H9 (cell line): ENCODE data around the gene TGFA. TPM values are rescaled to one million over a fixed set of nuclear protein-coding genes. Genes with fewer than 3 reads are reported as not detected.

Experiments
- DNase-seq: peaks from one replicate; pipeline ENCODE4 v3.0.0-alpha.2; 2017
- H2AFZ ChIP-seq: one replicate; pipeline ENCODE4 v1.6.1; 2013; ENCODE audit warnings: mild to moderate bottlenecking, low read length, control low read depth, moderate library complexity
- H2AK5ac ChIP-seq: 2 replicates; pipeline ENCODE4 v1.6.1; 2013; ENCODE audit warnings: low read length, control low read depth, mixed read lengths; ENCODE audit not compliant: insufficient read length
- H2BK120ac ChIP-seq: one replicate; pipeline ENCODE4 v1.6.1; 2013; ENCODE audit warnings: low read depth, mild to moderate bottlenecking, low read length, control low read depth, inconsistent platforms; ENCODE audit not compliant: poor library complexity, severe bottlenecking
- H2BK12ac ChIP-seq: 2 replicates; pipeline ENCODE4 v1.6.1; 2013; ENCODE audit warnings: low read length, control low read depth, mixed read lengths, low read depth; ENCODE audit not compliant: insufficient read length
- H2BK15ac ChIP-seq: 2 replicates; pipeline ENCODE4 v1.6.1; 2013; ENCODE audit warnings: low read depth, low read length, control low read depth
- H2BK20ac ChIP-seq: one replicate; pipeline ENCODE4 v1.6.1; 2013; ENCODE audit warnings: low read depth, mild to moderate bottlenecking, low read length, control low read depth, inconsistent platforms; ENCODE audit not compliant: poor library complexity, severe bottlenecking
- H2BK5ac ChIP-seq: 2 replicates; pipeline ENCODE4 v1.6.1; 2013; ENCODE audit warnings: low read length, control low read depth, mixed read lengths; ENCODE audit not compliant: insufficient read length
- H3K14ac ChIP-seq: 2 replicates; pipeline ENCODE4 v1.6.1; 2013; ENCODE audit warnings: low read length, control low read depth; ENCODE audit not compliant: insufficient read depth
- H3K18ac ChIP-seq: 2 replicates; pipeline ENCODE4 v1.6.1; 2013; ENCODE audit warnings: low read depth, mild to moderate bottlenecking, mixed read lengths, low read length, control low read depth; ENCODE audit not compliant: insufficient read length
- H3K23ac ChIP-seq: 2 replicates; pipeline ENCODE4 v1.6.1; 2013; ENCODE audit warnings: low read length, control low read depth, mixed read lengths, low read depth; ENCODE audit not compliant: insufficient read length
- H3K23me2 ChIP-seq: 2 replicates; pipeline ENCODE4 v1.6.1; 2013; ENCODE audit warnings: low read depth, mild to moderate bottlenecking, mixed read lengths, low read length, control low read depth; ENCODE audit not compliant: insufficient read length, poor library complexity, severe bottlenecking
- H3K27ac ChIP-seq: 2 replicates; pipeline ENCODE4 v1.5.1; 2013; ENCODE audit warnings: low read length, control low read depth, mixed read lengths, low read depth; ENCODE audit not compliant: insufficient read length
- H3K27me3 ChIP-seq: 2 replicates; pipeline ENCODE4 v1.6.1; 2013; ENCODE audit warnings: low read length, control low read depth, inconsistent platforms; ENCODE audit not compliant: insufficient read depth
- H3K4ac ChIP-seq: 2 replicates; pipeline ENCODE4 v1.6.1; 2013; ENCODE audit warnings: low read depth, mild to moderate bottlenecking, control low read depth, inconsistent platforms, low read length, moderate library complexity
- H3K4me1 ChIP-seq: 2 replicates; pipeline ENCODE4 v1.6.1; 2013; ENCODE audit warnings: low read length, control low read depth, inconsistent platforms; ENCODE audit not compliant: insufficient read depth
- H3K4me2 ChIP-seq: 2 replicates; pipeline ENCODE4 v1.6.1; 2013; ENCODE audit warnings: low read length, control low read depth, mixed read lengths; ENCODE audit not compliant: insufficient read length, insufficient read depth
- H3K56ac ChIP-seq: 2 replicates; pipeline ENCODE4 v1.6.1; 2013; ENCODE audit warnings: low read depth, mild to moderate bottlenecking, mixed read lengths, low read length, control low read depth; ENCODE audit not compliant: insufficient read length
- H3K79me1 ChIP-seq: 2 replicates; pipeline ENCODE4 v1.6.1; 2013; ENCODE audit warnings: low read depth, mild to moderate bottlenecking, moderate library complexity, low read length, control low read depth, inconsistent platforms; ENCODE audit not compliant: insufficient read depth, poor library complexity, severe bottlenecking
- H3K79me2 ChIP-seq: 2 replicates; pipeline ENCODE4 v1.6.1; 2013; ENCODE audit warnings: low read length, control low read depth, inconsistent platforms; ENCODE audit not compliant: insufficient read depth
- H3K9ac ChIP-seq: 2 replicates; pipeline ENCODE4 v1.6.1; 2013; ENCODE audit warnings: low read length, control low read depth, mixed read lengths; ENCODE audit not compliant: insufficient read length; ENCODE audit errors: extremely low read depth
- H3K9me3 ChIP-seq: one replicate; pipeline ENCODE4 v1.6.1; 2013; ENCODE audit warnings: low read depth, low read length, inconsistent platforms; ENCODE audit not compliant: control insufficient read depth
- H3T11ph ChIP-seq: one replicate; pipeline ENCODE4 v1.6.1; 2013; ENCODE audit warnings: mild to moderate bottlenecking, low read length, control low read depth, inconsistent platforms
- H4K20me1 ChIP-seq: one replicate; pipeline ENCODE4 v1.6.1; 2013; ENCODE audit not compliant: control insufficient read depth, insufficient read length, insufficient read depth
- H4K5ac ChIP-seq: 2 replicates; pipeline ENCODE4 v1.6.1; 2013; ENCODE audit warnings: low read depth, mild to moderate bottlenecking, mixed read lengths, low read length, control low read depth; ENCODE audit not compliant: insufficient read length
- H4K8ac ChIP-seq: replicated peaks from 2 replicates; pipeline ENCODE4 v1.6.1; 2013; ENCODE audit warnings: low read length, control low read depth, mixed read lengths, low read depth; ENCODE audit not compliant: insufficient read length
- H4K91ac ChIP-seq: 2 replicates; pipeline ENCODE4 v1.6.1; 2013; ENCODE audit warnings: low read depth, mild to moderate bottlenecking, moderate library complexity, mixed read lengths, low read length, control low read depth; ENCODE audit not compliant: insufficient read length
- H3K27ac Mint-ChIP-seq, 3 experiments: 2 replicates in 2 of 3; 3 replicates in 1 of 3; pipeline ENCODE4 v1.8.0; 2020 to 2021; ENCODE audit warnings: mixed read lengths in 3 of 3, mild to moderate bottlenecking in 1 of 3, moderate library complexity in 1 of 3
- H3K27me3 Mint-ChIP-seq: 2 replicates; pipeline ENCODE4 v1.8.0; 2021; ENCODE audit warnings: low read depth, mild to moderate bottlenecking, moderate library complexity, mixed read lengths
- H3K36me3 Mint-ChIP-seq, 3 experiments: 2 replicates in 2 of 3; 3 replicates in 1 of 3; pipeline ENCODE4 v1.8.0; 2020 to 2021; ENCODE audit warnings: low read depth in 3 of 3, mixed read lengths in 3 of 3; ENCODE audit not compliant: insufficient read depth in 1 of 3
- H3K4me1 Mint-ChIP-seq, 2 experiments: 2 replicates each; pipeline ENCODE4 v1.8.0; 2020; ENCODE audit warnings: mixed read lengths in 2 of 2
- H3K4me3 Mint-ChIP-seq, 2 experiments: 2 replicates in 1 of 2; 3 replicates in 1 of 2; pipeline ENCODE4 v1.8.0; 2020 to 2021; ENCODE audit warnings: mild to moderate bottlenecking in 2 of 2, mixed read lengths in 2 of 2, moderate library complexity in 1 of 2
- H3K9me3 Mint-ChIP-seq, 2 experiments: 2 replicates in 1 of 2; 3 replicates in 1 of 2; pipeline ENCODE4 v1.8.0; 2020; ENCODE audit warnings: mild to moderate bottlenecking in 2 of 2, mixed read lengths in 2 of 2, moderate library complexity in 1 of 2
- WGBS: extraction: QIAGEN DNeasy Blood & Tissue Kit; methylation state at CpG from one replicate; pipeline ENCODE4 v1.1.7; 2013; ENCODE audit warnings: missing lambda C conversion rate, low lambda C conversion rate, mixed read lengths; ENCODE audit not compliant: insufficient read length; ENCODE audit errors: extremely low coverage; 5-methylcytosine and 5-hydroxymethylcytosine counted together
- total RNA-seq: library from RNA; stranded (reverse); gene quantifications from 2 replicates; pipeline ENCODE4 v1.2.1, GENCODE V29; 2021
- TF ChIP-seq, protein P1 (sequence below): fragments of 200-600 bp; sonication (generic); conservative IDR thresholded peaks from 3 replicates; pipeline ENCODE4 v1.8.0; 2021; ENCODE audit warnings: antibody characterized with exemption, mild to moderate bottlenecking

The TGFA gene
- total RNA-seq, 1 experiment from 2014 or later: 3.3 TPM

DNA sequence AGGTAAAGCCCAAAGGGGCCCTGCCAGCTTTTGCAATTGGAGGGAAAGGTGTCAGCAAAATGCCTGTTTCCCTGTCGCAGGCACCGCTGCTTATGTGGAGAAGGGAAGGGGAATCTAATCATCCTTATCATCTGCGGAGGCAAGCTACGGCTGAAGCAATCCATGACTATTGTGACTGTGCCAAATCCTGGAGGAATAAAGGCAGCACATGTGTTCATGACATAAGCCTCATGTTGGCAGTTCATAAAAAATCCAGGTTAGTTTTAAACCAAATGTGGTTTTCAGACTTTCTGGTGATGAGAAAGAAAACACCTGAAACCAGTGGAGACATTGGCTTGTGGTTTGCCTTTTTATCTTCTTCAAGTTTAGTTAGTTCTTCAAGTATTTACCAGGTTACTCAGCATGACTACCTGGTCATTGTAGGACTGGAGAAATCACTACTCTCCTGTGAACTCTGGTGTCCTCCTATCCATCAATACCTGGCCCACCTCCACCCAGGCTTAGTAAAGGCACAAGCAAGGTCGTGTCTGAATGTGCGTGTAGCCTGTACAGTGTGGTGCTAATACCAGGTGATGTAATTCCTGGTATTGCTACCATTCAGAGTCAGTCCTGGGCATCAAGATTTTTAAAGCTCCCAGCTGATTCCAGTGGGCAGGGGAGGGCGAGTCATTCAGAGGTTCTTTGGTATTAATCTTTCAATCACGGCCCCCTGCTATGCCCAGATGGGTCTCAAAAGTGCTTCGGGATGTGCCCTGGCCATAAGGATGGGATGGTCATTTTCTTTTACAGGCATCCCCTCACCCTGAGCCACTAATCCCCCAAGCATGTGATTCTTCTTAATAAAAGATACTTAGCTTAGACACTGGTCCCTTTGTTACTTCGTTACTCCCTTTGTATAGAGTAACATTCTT is 96.8 kb downstream of the TGFA start:
- Mint-ChIP-seq H3K27me3 (no peaks in the 10 kb centered on the region), H3K4me1 (peaks cover 40 to 47% of the 10 kb centered on the region in 2 experiments), H3K27ac (no peak overlapping the region; a peak in 1 of 7 replicates), H3K4me3 (no peak overlapping the region), H3K9me3 (no peaks in the 10 kb centered on the region), H3K36me3 (no peaks in the 10 kb centered on the region)
- Histone ChIP-seq H2BK12ac (no peak overlapping the region), H3K56ac (no peak overlapping the region), H2BK20ac (no peak overlapping the region), H3K9ac (no peak overlapping the region), H3K9me3 (no peaks in the 10 kb centered on the region), H3K27me3 (no peaks in the 10 kb centered on the region), H3K79me1 (no peaks in the 10 kb centered on the region), H2AK5ac (no peak overlapping the region), H3K14ac (no peak overlapping the region), H2AFZ (no peak overlapping the region), H3K79me2 (no peaks in the 10 kb centered on the region), H3K27ac (no peak overlapping the region), H3K18ac (no peak overlapping the region), H3K23ac (no peak overlapping the region), H4K91ac (no peak overlapping the region), H3T11ph (no peak overlapping the region), H3K23me2 (no peaks in the 10 kb centered on the region), H3K4ac (no peak overlapping the region), H3K4me1 (peaks cover 3% of the 10 kb centered on the region; the same call in 1 of the 2 replicates), H4K5ac (no peak overlapping the region), H2BK15ac (no peak overlapping the region), H3K4me2 (no peak overlapping the region), H2BK5ac (no peak overlapping the region), H4K20me1 (no peaks in the 10 kb centered on the region), H4K8ac (no peak overlapping the region), H2BK120ac (no peak overlapping the region)
- TF ChIP-seq, protein P1, sequence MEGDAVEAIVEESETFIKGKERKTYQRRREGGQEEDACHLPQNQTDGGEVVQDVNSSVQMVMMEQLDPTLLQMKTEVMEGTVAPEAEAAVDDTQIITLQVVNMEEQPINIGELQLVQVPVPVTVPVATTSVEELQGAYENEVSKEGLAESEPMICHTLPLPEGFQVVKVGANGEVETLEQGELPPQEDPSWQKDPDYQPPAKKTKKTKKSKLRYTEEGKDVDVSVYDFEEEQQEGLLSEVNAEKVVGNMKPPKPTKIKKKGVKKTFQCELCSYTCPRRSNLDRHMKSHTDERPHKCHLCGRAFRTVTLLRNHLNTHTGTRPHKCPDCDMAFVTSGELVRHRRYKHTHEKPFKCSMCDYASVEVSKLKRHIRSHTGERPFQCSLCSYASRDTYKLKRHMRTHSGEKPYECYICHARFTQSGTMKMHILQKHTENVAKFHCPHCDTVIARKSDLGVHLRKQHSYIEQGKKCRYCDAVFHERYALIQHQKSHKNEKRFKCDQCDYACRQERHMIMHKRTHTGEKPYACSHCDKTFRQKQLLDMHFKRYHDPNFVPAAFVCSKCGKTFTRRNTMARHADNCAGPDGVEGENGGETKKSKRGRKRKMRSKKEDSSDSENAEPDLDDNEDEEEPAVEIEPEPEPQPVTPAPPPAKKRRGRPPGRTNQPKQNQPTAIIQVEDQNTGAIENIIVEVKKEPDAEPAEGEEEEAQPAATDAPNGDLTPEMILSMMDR: no peak
- peak; percentile 10 for DNase-seq
- WGBS: no CpG with 5 or more reads among the region's 10 CpGs
